GM10248 (cell line): ENCODE results near the gene ARID5A.

Experiments
- CTCF ChIA-PET: fragments of 300-600 bp; sonication (Branson Sonifier 250); formaldehyde crosslinking; extraction: SDS; loops from one replicate; lab custom pipeline; 2021; ENCODE audit warnings: antibody characterized with exemption; lab: Yijun Ruan, JAX
- POLR2A ChIA-PET: fragments of 350-650 bp; sonication (Branson Sonifier 250); formaldehyde crosslinking; extraction: SDS; loops from one replicate; lab custom pipeline; 2020; ENCODE audit warnings: antibody characterized with exemption; lab: Yijun Ruan, JAX
- DNase-seq: peaks from one replicate; pipeline ENCODE4 v3.0.0; 2012; ENCODE audit errors: extremely low spot score
- CTCF ChIP-seq: IDR thresholded peaks from 2 replicates; pipeline ENCODE4 v1.5.1; 2012; ENCODE audit warnings: mild to moderate bottlenecking, low read depth; ENCODE audit errors: extremely low read depth, missing control alignments, control extremely low read depth

Gene ARID5A

GRCh38 chr2:96547731-96548171 lies 11.2 kb downstream of the ARID5A start:
- CTCF ChIA-PET = interaction anchor here (0.9 to 1.9 kb wide), 7 partner anchors 10 to 140 kb away, joined by 3 to 7 read pairs (median 6); no protein-coding TSS in a partner anchor
- no peak for DNase-seq
- no peak for TF ChIP-seq CTCF
- POLR2A ChIA-PET = interaction anchor here (0.6 kb wide), 1 partner anchor 335 kb away, joined by 3 read pairs; no protein-coding TSS in a partner anchor

- DNase-seq = no peak
- CTCF ChIA-PET = interaction anchor here (0.9 to 1.9 kb wide), 7 partner anchors 10 to 141 kb away, joined by 3 to 7 read pairs (median 6); no protein-coding TSS in a partner anchor
- POLR2A ChIA-PET = no interaction called here
- TF ChIP-seq CTCF = no peak
Measured at GRCh38 chr2:96548558-96549465, 12.3 kb downstream of the ARID5A start.

- no peak for TF ChIP-seq CTCF
- no peak for DNase-seq
- CTCF ChIA-PET = interaction anchor here (1.6 kb wide), 1 partner anchor 142 kb away, joined by 7 read pairs; no protein-coding TSS in a partner anchor
- POLR2A ChIA-PET = no interaction called here
Measured at GRCh38 chr2:96549466-96549785, 12.9 kb downstream of the ARID5A start.

- POLR2A ChIA-PET = no interaction called here
- no peak for DNase-seq
- CTCF ChIA-PET = interaction anchor here (1.5 to 5.2 kb wide), 2 partner anchors 10 to 20 kb away, joined by 4 to 61 read pairs; no protein-coding TSS in a partner anchor
- no peak for TF ChIP-seq CTCF
Measured at GRCh38 chr2:96549967-96550786, 13.6 kb downstream of the ARID5A start.

GRCh38 chr2:96550787-96551604 lies 14.4 kb downstream of the ARID5A start:
- no peak for TF ChIP-seq CTCF
- no peak for DNase-seq

More at GRCh38 chr2:96550787-96551604, 14.4 kb downstream of the ARID5A start:
- CTCF ChIA-PET = interaction anchor here (1.5 to 5.2 kb wide), 2 partner anchors 11 to 21 kb away, joined by 4 to 61 read pairs; no protein-coding TSS in a partner anchor
- POLR2A ChIA-PET = no interaction called here
